HG02938 (cell line): ENCODE data around the gene FAM200C.

ENCODE experiments used
- ATAC-seq: cut with Tn5 transposase; IDR thresholded peaks from one replicate; pipeline ENCODE4 v1.9.1; 2021; ENCODE audit warnings: mild to moderate bottlenecking, moderate library complexity; ENCODE audit not compliant: unreplicated experiment

Gene FAM200C

DNA sequence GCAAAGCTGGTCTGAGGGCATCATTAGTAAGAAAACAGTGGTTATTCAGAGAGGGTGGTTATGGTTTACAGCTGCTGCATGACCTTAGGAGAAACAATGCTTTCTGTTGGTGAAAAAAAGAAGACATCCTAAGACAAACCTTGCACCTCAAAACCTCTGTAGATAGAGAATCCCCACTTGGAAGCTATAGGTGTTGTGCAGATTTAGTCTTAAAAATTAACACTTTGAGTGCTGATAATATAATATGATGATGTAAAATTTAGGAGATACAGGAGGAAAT, 20.4 kb upstream of the FAM200C start:
- no peak for ATAC-seq

DNA sequence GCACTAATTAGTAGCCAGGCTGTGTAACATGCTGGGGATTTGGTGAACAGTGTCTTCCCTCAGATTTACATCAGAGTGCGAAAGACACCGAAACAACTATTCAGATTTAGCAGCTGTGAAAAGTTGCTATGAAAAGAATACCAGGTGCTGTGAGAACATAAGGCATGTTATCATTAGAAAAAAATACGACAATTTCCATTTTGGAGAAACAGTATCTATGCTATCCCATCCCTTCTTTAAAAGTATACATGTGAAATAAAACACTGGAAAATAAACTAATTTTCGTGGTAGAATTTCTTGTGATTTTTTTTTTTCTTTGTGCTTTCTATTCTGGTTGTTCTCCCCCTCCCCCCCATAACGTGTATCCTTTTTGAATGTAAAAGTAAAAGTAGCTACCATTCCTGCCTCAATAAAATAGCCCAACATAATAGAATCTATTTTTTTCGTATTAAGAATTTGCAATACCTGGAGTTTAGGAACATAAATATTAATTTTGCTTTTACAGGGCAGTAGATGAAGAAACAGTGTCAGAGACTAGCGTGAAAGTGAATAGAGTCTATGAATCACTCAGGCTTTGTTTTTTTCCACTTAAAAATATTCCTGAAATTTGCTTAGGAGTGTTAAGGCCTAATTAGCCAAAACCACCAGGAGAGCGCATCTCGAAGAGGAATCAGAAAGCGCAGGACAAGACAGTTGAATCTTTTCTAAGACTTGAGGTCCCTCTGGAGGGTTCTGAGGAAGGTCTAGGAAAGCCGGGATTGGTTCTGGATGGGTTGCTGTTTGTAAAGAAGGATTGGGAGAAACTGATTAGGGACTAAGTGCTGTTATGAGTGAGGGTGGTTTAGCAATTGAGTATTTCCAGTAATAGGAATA, 19.8 kb upstream of the FAM200C start:
- ATAC-seq, result no peak

- ATAC-seq, result peak; percentile 66
Measured at GRCh38 chr5:160418561-160419457, 19.0 kb upstream of the FAM200C start, which contains the start of gene SLU7. Gene SLU7, minus strand, starts transcription at chr5:160419081. Its CDS starts 3,787 bp downstream, at chr5:160415294.

GRCh38 chr5:160398806-160399205, 1.0 kb downstream of the FAM200C start:
- no peak for ATAC-seq

- no peak for ATAC-seq
Measured at GRCh38 chr5:160397492-160397891, 2.4 kb downstream of the FAM200C start.

- ATAC-seq, result no peak
Measured at GRCh38 chr5:160395111-160395510, 4.7 kb downstream of the FAM200C start.

DNA sequence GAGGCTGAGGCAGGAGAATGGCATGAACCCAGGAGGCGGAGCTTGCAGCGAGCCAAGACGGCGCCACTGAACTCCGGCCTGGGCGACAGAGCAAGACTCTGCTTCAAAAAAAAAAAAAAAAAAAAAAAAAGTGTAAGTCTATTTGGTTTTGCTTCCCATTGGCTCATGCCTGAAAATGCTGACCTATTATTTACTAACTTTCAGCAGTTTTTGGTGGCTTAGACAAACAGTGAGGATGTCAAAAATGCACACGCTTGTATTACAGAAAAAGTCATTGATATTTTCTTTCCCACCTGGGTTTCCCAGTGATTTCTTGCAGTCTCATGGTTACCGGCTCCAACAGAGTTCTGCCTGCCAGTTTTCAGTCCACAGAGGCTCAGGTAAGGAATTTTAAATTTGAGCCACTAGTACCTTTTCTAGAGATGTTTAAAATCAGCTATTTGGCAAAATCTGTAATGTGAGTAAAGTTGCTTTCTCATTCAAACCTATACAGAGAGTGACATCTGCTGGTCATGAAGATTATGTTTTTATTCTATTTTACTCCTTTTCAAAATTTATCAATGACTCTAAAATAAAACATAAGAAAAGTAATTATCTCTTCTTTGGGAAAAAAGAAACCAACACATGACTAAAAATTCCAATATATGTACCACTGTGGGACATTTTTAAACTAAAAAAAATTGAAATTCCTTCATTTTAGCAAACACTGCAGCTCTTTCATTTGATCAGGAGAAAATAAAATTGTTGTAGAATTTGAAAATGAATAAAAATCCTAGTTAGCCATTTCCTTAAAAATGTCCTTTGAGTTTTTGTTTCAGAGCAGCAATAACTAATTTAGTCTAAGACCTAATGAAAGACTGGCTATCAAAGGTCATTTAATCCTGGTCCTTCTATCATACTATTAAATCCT, 8.8 kb downstream of the FAM200C start:
- ATAC-seq, result no peak

DNA sequence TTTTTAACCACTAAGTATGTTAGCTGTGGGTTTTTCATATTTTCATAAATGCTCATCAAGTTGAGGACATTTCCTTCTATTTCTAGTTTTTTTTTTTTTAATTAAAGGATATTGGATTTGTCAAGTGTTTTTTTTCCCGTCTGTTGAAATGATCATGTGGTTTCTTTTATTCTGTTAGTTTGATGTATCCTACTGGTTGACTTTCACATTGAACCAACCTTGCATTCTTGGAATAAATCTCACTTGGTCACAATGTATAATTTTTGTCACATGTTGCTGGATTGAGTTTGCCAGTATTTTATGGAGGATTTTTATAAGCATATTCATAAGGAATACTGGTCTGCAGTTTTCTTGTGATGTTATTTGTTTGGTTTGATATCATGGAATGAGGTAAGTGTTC, 12.4 kb downstream of the FAM200C start:
- ATAC-seq, result no peak

- ATAC-seq, result no peak
Measured at GRCh38 chr5:160385496-160385895, 14.4 kb downstream of the FAM200C start.

DNA sequence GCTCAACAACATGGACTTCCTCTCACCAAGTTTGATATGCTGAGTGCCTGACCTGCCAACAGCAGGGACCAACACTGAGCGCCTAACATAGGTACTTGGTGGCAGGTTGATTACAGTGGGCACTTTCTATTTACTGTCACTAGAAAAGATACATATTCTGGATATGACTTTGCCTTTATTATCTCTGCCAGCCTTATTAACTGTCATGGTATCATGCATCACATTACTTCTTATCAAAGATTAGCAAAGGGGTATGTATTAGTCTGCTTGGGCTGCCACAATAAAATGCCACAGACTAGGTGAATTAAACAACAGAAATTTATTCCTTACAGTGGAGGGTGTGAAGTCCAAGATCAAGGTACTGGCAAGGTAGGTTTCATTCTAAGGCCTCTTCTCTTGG, 15.2 kb downstream of the FAM200C start:
- ATAC-seq, result no peak

- ATAC-seq, result no peak
Measured at GRCh38 chr5:160382346-160382745, 17.5 kb downstream of the FAM200C start.

DNA sequence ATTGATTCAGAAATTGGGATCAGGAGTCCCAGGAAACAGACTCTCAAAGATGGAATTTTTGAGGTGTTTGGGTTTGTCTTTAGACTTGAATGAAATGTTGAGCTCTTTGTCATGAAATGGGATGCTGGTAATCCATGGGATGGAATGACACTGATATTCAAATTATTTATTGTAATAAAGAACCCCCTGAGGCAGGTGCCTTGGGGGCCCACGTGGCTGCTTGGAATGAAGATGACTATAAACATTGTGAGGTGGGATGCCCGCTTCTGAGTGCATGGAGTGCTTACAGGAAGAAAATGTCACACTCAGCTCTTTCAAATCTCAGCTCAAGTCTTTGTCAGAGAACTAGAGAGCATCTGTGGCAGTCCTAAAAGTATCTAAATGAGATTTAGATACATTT, 19.8 kb downstream of the FAM200C start:
- no peak for ATAC-seq

GRCh38 chr5:160379511-160379910, 20.3 kb downstream of the FAM200C start:
- no peak for ATAC-seq

DNA sequence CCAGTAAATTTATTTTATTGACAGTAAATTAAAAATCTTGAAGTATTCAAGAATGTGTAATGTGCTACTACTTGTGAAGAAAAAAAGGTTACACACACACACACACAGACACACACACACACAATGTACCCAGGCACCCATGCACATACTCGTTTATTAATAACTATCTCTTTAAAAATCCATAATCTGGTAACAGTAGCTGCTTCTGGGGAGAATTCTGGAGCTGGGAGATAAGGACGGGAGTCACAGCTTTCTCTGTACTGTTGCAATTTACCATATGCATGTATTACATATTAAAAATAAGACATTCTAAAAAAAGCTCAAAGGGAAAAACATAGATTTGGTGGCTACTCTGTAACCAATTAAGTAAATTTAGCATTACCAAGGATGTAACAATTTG, 21.5 kb downstream of the FAM200C start:
- ATAC-seq, result no peak

GRCh38 chr5:160377651-160378050, 22.2 kb downstream of the FAM200C start:
- no peak for ATAC-seq

GRCh38 chr5:160376416-160376815, 23.4 kb downstream of the FAM200C start:
- ATAC-seq, result no peak

- no peak for ATAC-seq
Measured at GRCh38 chr5:160375701-160376100, 24.2 kb downstream of the FAM200C start.

- ATAC-seq, result no peak
Measured at GRCh38 chr5:160375166-160375565, 24.7 kb downstream of the FAM200C start.

- no peak for ATAC-seq
Measured at GRCh38 chr5:160371294-160371693, 28.6 kb downstream of the FAM200C start.

GRCh38 chr5:160370713-160371034, 29.2 kb downstream of the FAM200C start:
- no peak for ATAC-seq
